GM21619 (cell line): ENCODE data around the gene SURF4.
"Not testable (repeated sequence)": the region's sequence is repeated elsewhere in the genome, so short reads cannot be mapped to it uniquely, and the experiment has no call there.

Experiments
- ATAC-seq: cut with Tn5 transposase; IDR thresholded peaks from one replicate; pipeline ENCODE4 v1.9.1; 2021; ENCODE audit not compliant: unreplicated experiment

Gene SURF4

DNA sequence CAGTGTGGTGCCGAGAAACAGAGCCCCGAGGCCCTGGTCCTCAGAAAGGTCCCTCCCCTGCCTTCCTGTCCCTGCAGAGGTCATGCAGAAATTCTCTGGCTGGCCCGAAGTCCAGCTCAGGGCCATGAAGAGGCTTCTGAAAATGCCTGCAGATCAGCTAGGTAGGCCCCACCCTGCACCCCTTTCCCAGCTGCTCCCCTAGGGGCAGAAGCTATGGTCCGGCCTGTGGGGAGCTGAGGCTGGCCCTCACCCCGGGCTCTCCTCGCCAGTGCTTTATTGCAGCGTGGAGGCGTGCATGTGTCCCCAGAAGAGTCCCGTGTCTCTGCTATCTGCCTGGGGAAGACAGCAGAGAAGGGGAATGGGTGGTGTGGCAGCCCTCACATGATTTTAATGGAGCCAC is 22.0 kb upstream of the SURF4 start:
- no peak for ATAC-seq

DNA sequence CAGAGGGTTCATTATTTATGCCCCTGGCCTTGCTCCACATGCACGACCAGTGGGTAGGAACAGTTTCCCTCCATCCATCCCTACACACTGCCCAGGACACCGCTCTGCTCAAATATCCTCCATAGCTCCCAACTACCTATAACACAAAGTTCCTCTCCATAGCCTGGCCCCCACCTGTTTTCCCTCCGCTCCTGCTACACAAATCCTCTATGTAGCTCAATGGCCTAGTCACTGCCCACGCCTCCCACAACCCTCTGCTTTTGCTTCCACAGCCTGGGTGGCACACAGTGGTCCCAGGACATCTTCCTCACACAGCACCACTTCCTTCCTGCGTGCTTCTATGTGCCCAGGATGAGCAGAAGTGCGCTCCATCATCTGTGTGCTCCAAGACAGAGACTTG is 21.5 kb upstream of the SURF4 start:
- no peak for ATAC-seq

DNA sequence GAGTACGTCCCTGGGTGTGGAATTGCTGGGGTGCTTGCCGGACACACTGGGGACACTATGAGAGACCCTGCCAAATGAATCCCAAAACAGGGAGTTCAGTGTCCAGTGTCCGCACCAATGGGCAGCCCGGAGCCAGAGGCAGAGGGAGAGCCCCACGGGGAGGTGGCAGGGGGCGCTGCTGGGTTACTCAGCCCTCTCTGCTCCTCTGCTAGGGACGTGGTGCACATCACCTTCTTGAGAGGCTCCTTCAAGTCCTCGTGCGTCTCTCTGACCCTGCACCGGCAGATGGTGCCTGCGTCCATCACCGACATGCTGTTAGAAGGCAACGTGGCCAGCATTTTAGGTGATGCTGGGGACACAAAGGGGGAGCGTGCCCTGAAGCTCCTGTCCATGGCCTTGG is 21.1 kb upstream of the SURF4 start:
- ATAC-seq, result no peak

DNA sequence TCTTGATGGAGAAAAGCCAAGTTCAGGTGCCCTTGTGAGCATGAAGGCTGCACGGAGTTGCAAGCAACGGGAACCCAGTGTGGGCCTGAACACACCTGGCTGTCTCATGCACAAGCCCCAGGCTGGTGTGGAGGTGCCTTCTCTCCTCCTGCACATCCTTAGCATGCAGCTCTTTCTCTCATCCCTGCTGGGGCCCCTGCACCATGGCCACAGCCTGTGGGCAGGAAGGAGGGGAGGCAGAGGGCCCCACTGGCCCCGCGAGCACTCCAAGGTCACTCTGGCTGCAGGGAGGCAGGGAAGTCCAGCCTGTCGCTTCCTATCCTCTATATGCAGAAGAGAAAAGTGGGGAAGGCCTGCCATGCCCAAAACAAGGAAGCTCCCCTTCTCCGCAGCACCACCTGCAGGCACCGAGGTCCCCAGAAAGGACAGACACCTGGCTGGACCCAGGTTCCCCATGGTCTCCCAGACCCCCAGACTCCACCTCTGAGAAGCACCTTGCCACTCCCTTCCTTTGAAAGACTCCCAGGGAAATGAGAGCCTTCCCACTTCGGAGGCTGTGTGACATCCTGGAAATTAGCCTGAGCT is 18.9 kb upstream of the SURF4 start:
- no peak for ATAC-seq

DNA sequence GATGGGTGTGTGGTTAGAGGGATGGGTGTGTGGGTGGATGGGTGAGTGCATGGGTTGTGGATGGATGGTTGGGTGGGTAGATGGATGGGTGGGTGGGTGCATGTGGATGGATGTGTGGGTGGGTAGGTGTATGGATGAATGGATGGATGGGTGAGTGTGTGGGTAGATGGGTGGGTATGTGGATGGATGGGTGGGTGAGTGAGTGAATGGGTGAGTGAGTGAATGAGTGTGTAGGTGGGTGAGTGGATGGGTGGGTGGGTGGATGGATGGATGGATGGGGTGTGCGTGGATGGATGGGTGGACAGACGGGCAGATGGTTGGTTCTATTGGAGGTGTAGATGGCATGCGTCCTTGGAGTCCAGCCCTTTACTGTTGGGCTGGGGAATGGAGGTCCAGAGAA is 17.5 kb upstream of the SURF4 start:
- ATAC-seq, result no peak

DNA sequence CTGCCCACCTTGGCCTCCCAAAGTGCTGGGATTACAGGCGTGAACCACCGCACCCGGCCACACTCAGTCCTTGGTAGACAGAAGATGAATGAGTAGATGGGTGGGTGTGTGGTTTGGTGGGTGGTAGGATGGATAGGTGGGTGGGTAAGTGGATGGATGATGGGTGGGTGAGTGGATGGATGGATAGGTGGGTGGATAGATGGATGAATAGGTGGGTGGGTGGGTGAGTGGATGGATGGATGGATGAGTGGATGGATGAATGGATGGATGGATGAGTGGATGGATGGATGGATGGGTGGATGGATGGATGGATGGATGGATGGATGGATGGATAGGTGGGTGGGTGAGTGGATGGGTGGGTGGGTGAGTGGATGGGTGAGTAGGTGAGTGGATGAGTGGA is 16.4 kb upstream of the SURF4 start:
- not testable (repeated sequence) for ATAC-seq

DNA sequence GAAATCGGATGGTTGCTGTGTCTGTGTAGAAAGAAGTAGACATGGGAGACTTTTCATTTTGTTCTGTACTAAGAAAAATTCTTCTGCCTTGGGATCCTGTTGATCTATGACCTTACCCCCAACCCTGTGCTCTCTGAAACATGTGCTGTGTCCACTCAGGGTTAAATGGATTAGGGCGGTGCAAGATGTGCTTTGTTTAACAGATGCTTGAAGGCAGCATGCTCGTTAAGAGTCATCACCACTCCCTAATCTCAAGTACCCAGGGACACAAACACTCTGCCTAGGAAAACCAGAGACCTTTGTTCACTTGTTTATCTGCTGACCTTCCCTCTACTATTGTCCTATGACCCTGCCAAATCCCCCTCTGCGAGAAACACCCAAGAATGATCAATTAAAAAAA is 15.6 kb upstream of the SURF4 start:
- not testable (repeated sequence) for ATAC-seq

DNA sequence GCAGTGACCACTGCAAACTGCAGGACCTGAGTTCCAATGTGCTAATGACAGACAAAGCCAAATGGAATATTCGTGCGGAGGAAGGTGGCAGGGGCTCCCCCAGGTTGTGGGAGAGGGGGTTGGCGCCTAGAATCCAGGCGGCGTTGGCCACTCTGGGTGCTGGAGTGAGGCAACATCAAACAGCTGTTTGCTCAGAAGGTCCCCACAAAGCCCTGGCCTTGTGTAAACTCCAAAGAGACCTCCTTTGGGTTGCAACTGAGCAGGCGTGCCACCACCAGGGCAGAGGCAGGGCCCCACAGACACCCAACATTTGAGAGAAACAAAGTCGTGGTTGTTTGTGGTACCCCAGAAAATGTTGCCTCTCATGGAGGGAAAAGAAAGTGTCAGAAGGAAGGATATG is 14.9 kb upstream of the SURF4 start:
- ATAC-seq, result no peak

DNA sequence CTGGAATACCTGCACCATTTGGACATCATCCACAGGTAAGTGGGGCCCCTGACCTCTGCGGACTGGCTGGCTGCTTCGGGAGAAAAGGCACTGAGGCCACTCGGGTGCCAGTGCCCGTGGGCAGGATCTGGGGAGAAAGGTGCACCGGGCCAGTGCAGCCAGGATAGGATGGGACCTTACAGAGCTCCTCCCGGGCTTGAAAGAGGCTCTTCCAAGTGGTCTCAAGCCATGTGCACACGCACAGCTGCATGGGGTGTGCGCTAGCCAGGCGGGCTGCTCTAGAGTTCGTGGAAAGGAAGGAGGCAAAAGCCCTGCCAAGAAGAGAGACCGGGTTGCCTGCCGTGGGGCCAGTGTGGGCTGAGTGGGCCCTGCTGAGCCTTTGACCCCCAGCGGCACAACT is 13.7 kb upstream of the SURF4 start:
- no peak for ATAC-seq

DNA sequence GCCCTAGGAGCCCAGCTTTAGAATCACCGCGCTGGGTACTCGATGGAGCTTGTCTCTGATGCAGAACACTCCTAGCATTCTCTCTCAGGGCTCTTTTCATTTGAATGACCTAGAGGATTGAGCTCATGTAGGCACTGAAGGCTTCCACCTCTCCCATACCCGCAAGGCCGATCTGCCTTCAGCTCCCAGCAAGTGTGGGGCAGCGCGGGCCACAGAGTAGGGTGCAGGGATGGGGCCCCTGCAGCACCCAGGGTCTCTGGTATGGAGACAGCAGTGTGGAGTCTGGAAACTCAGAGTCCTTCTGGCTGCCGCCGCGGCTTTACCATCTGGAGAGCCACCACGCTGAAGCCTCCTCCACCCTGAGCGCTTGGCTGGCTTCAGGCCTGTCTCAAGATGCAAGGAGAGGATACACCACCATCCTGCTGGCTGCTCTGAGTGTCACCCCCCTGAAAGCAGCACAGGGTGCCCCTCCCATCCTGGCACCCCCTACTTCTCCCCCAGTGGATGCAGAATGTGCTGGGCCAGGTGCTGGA is 13.2 kb upstream of the SURF4 start:
- no peak for ATAC-seq

DNA sequence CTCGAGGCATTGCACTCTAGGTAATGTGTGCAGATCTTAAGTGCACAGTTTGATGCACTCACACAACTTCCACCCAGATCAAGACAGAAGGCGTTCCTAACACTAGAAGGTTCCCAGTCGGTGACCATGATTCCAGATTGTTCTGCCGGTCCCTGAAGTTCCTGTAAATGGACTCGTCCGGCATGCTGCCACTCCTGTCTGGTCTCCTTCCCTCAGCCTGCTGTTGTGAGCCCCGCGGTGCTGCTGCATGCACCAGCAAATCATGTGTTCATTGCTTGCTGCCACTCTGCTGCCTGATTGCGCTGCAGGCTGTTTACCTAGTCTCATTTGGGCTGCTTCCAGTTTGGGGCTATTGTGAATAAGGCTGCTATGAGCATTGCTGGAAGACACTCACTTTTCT is 11.8 kb upstream of the SURF4 start:
- no peak for ATAC-seq

DNA sequence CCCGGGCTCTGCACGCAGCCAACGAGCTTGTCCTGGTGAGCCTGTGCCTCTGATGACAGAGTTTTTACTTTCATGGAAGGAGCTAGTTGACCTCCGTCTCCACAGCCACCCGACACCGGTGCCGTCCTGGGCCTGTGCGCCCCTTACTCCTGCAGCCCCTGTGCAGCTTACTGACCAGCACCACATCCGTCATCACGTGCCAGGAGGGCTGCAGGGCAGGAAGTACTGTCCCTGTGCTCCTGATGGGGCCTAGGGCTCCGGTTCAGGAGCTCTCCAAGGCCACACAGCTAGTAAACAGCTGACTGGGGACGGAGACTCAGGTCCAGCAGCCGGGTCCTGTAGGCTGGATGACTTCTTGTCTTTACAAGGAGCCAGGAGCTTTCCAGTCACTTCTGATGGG is 10.5 kb upstream of the SURF4 start:
- no peak for ATAC-seq

DNA sequence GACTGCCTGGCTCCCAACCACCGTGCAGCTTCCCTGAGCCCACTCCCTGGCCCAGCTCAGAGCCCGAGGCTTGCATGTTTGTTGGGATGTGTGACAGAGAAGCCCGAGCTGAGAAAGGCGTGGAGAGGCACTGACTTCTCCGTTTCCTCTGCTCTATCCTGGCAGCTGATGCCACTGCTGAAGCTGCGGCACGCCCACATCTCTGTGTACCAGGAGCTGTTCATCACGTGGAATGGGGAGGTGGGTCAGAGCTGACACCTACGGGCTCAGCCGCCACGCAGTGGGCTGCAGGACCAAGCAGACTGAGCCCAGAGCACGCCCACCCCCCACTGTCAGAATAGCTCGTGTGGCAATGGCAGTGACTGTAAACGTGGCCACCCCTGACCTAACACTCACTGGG is 9.6 kb upstream of the SURF4 start:
- ATAC-seq, result no peak

DNA sequence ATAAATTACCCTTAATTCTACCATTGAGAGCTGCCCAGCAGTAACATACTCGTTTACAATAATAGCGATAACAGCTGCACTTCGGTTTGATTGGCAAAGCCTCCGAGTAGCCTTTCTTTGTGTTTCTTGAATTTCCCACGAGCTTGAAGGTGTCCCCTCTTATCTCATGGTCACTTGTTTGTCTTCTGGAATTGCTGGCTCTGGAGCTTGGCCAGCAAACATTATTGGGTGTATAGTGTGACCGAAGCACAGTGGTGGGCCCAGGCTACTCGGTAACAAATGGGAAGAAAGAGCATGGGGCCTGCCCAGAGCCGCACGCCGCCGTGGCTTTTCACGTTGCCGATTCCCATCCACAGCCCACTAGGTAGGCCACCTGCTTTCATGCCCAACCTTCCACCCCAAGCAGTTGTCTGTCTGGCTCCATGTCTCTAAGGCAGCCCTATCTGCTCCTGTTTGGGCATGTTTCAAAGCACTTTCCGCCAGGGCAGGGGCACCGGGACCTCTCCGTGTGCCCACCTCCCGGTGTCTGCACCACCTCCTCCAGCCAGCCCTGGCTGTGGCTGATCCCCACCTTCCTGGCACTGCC is 9.0 kb upstream of the SURF4 start:
- ATAC-seq, result no peak

DNA sequence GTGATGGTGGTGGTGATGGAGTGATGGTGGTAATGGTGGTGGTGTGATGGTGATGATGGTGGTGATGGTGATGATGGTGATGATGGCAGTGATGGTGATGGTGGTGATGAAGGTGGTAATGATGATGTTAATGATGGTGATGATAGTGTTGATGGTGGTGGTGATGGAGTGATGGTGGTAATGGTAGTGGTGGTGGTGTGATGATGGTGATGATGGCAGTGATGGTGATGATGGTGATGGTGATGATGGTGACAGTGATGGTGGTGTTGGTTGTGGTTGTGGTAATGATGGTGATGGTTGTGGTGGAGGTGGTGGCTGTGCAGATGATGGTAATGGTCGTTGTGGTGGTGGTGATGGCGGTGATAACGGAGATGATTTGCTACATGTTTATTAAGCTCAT is 7.6 kb upstream of the SURF4 start:
- ATAC-seq, result no peak

DNA sequence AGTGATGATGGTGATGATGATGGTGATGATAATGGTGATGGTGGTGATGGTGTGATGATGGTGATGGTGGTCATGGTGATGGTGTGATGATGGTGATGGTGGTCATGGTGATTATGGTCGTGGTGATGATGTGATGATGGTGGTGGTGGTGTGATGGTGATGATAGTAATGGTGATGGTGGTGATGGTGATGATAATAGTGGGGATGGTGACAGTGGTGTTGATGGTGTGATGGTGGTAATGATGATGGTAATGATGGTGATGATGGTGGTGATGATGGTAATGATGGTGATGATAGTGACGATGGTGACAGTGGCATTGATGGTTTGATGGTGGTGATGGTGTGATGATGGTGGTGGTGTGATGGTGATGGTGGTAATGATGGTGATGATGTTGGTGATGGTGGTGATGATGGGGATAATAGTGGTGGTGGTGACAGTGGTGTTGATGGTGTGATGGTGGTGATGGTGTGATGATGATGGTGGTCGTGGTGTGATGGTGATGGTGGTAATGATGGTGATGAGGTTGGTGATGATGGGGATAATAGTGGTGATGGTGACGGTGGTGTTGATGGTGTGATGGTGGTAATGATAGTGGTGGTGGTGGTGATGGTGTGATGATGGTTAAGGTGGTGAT is 6.8 kb upstream of the SURF4 start:
- ATAC-seq, result no peak

DNA sequence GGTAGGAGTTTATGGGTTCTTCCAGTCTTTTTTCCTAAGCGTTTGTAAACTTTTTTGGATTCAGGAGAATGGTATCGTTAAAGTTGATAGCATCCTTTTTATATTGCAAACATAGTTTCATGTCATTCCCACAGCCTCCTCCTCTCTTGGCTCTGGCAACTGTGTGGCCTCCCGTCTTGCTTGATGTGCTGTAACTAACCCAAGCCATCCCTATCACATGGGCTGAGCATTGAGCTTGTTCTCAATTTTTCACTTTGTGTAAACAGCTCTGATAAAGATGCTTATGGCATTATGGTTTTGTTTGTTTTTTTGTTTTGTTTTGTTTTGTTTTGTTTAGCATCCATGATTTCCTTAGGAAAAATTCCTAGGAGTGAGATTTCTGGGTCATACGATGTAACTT is 4.9 kb upstream of the SURF4 start:
- ATAC-seq, result no peak

DNA sequence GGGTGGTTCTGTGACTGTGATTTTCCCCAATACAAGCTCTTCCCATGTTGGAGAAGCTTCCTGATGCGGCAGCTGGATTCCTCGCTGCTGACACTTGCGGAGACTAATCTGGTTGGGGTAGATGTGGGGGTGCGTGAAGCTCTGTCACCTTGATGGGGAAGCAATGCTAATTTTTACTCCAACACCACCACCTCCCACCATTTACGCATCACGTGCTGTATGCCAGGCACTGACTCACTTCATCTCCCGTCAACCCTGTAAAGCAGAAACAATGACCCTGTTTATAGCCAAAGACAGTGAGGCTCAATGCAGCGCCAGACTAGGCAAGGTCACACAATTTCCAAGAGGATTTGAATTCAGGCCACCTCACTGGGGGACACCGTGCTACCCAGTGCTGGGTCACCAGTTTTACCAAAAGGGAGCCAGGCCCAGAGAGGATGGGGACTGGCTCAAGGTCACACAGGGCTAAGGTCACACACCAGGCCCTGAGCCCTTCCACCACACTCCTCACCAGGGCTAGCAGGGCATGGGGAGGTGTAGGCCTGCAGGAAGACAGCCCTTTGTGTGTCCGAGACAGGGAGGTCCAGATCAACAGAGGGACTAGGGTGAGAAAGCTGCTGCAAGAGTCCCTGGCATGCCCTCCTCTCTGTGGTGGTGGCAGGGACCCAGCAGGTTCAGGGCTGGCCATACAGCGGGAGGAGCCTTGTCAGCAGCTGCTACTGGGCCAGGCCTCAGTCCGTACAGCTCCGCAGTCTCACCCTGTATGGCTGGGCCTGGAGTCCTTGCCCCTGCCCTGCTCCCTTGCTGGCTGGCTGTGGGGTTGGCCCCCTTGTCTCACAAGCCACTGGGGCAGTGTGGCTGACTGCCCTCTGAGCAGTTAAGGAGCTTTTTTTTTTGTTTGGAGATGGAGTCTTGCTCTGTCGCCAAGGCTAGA is 3.6 kb upstream of the SURF4 start:
- ATAC-seq, result no peak

DNA sequence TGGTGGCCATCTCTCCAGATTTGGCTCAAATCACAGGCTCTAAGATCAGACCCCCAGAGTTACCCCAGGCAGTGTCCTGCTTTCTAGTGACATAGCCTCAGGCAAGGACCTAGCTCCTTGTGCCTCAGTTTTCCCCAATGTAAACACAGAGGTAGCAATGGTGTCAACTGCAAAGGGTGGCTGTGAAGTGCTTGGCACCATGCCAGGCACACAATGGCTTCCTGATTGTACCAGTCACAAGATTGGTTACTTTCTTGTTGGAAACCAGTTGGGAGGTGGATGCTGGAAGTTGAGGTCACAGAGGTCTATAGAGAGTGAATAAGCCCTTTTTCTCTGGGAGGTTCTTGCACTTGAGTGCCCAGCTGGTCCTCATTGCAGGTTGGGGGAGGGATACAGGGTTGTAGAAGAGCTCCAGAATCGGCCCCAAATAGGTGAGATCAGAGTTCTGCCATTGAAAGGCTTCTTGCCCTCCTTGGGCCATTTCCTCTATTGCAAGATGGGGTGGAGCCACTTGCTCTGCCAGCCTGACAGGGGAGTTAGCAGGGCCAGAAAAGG is 2.6 kb upstream of the SURF4 start:
- no peak for ATAC-seq

DNA sequence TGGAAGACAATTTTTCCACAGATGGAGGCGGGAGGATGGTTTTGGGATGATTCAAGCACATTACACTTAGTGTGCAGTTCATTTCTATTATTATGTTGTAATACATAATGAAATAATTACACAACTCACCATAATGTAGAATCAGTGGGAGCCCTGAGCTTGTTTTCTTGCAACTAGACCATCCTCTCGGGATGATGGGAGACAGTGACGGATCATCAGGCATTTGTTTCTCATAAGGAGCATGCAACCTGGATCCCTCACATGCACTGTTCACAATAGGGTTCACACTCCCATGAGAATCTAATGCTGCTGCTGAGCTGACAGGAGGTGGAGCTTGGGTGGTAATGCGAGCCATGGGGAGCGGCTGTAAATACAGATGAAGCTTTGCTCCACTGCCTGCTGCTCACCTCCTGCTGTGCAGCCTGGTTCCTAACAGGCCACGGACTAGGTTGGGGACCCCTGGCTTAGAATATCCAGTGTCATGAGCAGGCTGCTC is 1.9 kb upstream of the SURF4 start:
- no peak for ATAC-seq

DNA sequence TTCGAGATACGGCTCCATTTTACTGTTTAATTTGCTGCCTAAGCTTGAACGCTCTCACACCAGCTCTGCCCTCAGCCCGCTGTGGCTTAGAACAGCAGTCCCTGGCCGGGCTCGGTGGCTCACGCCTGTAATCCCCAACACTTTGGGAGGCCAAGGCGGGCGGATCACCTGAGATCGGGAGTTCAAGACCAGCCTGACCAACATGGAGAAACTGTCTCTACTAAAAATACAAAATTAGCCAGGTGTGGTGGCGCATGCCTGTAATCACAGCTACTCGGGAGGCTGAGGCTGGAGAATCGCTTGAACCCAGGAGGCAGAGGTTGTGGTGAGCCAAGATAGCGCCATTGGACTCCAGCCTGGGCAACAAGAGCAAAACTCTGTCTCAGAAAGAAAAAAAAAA is 1.4 kb upstream of the SURF4 start:
- not testable (repeated sequence) for ATAC-seq
